VCaP (cell line): ENCODE data around the gene SLC6A4.

Experiments used
- H3K27ac ChIP-seq: fragments of 450-650 bp; 2 replicates; pipeline ENCODE4 v1.5.1; 2017
- TF ChIP-seq, protein P1 (sequence below): fragments of 450-650 bp; conservative IDR thresholded peaks from 2 replicates; pipeline ENCODE4 v1.5.1; 2017; ENCODE audit warnings: mild to moderate bottlenecking, moderate library complexity

SLC6A4 gene

DNA sequence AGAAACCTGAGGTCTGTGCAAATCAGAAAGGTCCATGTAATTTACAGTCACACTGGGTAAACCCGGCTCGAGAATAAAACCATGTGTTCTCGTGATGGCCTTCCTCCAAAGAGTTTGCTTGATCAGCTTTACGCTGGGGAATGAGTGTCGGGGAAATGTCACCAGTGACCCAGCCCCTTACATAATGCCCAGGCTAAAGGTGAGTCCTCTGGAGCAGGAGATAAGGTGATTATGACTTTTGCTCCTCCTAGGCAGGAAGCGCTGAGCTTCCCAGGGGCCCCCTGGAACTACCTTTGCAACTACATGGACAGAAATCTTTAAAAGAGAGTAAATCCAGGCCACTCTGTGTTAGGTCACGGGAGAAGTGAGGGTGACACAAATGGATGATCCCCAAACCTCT is 15.7 kb downstream of the SLC6A4 start:
- no peak overlapping the region for H3K27ac ChIP-seq
- TF ChIP-seq, protein P1, sequence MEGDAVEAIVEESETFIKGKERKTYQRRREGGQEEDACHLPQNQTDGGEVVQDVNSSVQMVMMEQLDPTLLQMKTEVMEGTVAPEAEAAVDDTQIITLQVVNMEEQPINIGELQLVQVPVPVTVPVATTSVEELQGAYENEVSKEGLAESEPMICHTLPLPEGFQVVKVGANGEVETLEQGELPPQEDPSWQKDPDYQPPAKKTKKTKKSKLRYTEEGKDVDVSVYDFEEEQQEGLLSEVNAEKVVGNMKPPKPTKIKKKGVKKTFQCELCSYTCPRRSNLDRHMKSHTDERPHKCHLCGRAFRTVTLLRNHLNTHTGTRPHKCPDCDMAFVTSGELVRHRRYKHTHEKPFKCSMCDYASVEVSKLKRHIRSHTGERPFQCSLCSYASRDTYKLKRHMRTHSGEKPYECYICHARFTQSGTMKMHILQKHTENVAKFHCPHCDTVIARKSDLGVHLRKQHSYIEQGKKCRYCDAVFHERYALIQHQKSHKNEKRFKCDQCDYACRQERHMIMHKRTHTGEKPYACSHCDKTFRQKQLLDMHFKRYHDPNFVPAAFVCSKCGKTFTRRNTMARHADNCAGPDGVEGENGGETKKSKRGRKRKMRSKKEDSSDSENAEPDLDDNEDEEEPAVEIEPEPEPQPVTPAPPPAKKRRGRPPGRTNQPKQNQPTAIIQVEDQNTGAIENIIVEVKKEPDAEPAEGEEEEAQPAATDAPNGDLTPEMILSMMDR = no peak

DNA sequence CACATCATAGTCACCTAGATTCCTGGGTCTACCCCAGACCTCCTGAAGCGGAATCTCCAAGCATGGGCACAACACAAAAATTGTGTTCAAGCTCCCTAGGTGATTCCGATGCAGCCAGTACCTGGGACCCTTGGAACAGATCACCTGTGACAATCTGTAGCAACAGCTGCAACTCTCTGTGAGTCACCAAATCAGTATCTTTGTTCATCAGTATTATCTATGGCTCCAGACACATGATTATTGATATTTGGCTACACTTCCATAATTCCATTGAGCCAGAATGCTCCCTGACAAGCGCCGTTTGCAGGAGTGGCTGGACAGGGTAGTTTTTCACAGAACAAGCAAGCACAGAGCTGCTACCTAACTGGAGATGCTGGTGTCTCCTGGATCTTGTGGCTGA is 16.2 kb downstream of the SLC6A4 start:
- H3K27ac ChIP-seq = no peak overlapping the region
- TF ChIP-seq, protein P1 = no peak

DNA sequence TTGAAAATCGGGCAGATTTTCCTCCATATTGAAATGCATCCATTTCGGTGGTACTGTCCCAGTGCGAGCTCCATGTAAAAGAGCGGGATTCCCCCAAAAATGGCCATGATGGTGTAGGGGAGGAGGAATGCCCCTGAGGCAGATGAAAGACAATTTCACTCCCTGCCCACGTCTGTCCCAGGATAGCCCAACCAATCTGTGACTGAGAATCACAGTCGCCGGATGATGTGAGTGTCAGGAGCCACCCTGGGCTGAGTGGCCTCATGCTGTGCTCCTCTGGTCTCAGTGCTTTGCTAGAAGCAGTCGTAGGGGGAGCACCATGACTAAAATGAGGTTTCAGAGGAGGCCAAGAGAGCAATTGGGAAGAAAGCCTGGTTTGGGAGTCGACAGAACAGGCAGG is 16.7 kb downstream of the SLC6A4 start:
- H3K27ac ChIP-seq = no peak overlapping the region
- TF ChIP-seq, protein P1 = no peak

DNA sequence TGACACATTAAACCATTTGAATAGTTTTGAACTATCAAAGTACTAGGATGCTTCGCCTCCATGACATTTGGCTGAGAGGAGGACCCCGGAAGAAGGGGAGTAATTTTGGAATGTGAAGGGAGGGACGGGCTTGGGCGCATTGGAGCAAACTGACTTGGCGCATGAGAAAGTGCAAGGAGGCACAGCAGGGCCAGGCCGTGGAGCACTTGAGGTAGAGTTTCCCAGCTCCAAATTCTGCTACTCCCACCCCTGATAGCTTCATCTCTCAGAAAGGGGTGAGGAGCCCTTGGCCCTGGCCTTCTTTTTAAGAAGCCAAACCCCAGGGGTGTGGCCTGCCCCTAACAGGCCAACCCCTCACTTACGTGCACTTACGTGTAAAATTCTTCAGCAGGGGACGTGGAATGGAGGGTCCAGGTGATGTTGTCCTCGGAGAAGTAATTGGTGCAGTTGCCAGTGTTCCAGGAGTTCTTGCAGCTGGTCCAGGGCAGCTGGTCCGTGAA is 17.7 kb downstream of the SLC6A4 start:
- TF ChIP-seq, protein P1 = no peak
- H3K27ac ChIP-seq = no peak overlapping the region

DNA sequence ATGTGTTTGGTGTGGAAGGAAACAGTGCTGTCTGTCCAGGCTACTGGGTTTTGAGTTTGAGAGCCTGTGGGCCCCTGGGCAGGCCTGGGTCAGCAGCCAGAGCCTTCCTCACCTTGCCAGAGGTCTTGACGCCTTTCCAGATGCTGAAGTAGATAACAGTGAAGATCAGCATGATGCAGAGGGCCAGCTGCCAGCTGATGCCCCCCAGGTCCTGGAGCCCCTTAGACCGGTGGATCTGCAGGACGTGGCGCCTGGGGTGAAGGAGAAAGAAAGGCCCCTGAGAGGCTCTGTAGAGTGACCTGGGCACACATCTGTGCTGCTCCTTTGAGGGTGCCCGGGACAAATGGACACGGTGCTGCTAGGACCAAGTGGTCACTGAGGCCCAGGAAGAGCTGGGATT is 18.4 kb downstream of the SLC6A4 start:
- TF ChIP-seq, protein P1 = no peak
- no peak overlapping the region for H3K27ac ChIP-seq

DNA sequence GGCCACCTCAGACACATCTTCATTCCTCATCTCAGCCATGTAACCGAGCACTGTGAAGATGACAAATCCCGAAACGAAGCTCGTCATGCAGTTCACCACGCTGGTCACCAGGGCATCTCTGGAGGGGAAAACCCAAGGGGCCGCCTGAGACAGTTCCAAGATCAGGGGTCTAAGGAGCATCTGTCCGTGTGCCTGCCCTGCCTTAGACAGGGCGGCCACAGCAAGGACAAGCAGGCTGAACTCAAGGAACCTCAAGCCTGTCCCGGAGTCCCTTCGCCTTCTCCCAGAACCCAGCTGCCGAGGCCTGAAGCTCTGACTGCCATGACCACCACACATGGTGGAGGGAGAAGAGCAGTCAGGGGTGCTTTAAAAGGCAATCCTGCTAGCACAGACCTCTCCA is 22.7 kb downstream of the SLC6A4 start:
- H3K27ac ChIP-seq = no peak overlapping the region
- TF ChIP-seq, protein P1 = no peak

DNA sequence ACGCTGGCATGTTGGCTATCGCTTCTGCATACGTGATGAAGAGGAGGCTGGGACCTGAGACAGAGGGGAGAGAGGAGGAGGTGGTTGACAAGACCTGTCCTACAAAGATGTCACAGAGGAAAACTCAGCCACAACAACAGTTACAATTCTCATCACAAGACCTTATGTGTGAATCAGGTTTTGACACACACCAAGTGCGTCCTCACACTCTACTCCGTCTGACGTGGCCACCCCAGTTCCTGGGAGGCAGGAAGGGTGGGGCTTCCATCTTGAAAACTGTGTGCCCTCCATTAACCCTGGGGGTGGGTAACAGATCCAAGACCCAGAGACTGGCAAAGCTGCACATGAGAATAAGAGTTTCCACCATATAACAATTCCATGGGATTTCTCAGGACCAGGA is 24.1 kb downstream of the SLC6A4 start:
- TF ChIP-seq, protein P1 = no peak
- H3K27ac ChIP-seq = no peak overlapping the region

DNA sequence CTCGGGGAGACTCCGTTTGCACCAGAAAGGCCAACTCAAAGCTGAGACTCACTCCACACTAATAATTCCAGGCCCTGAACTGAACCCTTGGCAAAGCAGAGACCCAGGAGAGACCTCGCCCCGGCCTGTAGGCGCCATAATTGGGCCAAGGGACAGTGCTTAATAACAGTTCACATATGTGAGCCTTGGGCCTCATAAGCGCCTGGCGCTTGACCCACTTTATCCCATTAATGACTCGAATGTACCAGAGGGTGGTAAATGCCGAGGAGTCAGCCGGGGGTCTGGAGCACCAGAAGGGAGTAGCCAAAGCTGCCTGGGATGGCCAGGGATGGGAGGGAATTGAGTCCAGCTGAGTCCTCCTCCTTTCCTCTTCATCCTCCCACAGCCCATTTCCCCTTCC is 24.6 kb downstream of the SLC6A4 start:
- no peak overlapping the region for H3K27ac ChIP-seq
- TF ChIP-seq, protein P1 = no peak
